Left forelimb (tissue), 1 donor: Measurements from ENCODE around the gene NR6A1.
"Not testable (repeated sequence)": the region's sequence is repeated elsewhere in the genome, so short reads cannot be mapped to it uniquely, and the experiment has no call there.

Experiments used
- DNase-seq: peaks from one replicate; pipeline ENCODE4 v3.0.0-alpha.2; 2018; ENCODE audit warnings: low spot score

The NR6A1 gene

DNA sequence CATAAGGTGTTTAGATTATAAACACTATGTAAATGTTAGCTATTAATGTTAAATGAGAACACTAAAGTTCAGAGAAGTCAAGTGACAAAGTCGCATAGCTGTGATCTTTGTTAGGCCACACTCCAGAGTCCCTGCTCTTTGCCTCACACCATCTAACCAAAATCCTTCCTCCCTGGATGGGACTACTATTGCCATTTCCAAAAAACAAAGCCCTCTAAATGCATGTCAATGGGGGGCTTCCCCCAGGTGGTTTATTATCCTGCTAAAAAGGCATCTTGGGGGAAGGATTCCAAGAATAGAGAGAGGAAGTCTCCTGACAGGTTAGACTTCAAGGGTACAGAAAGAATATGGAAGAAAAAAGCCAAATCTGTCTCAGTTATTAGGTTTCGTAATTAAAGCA, 10.4 kb downstream of the NR6A1 start:
- DNase-seq = no peak

GRCh38 chr9:124759327-124759726, 11.8 kb downstream of the NR6A1 start:
- DNase-seq = no peak

GRCh38 chr9:124758691-124759090, 12.4 kb downstream of the NR6A1 start:
- no peak for DNase-seq

DNA sequence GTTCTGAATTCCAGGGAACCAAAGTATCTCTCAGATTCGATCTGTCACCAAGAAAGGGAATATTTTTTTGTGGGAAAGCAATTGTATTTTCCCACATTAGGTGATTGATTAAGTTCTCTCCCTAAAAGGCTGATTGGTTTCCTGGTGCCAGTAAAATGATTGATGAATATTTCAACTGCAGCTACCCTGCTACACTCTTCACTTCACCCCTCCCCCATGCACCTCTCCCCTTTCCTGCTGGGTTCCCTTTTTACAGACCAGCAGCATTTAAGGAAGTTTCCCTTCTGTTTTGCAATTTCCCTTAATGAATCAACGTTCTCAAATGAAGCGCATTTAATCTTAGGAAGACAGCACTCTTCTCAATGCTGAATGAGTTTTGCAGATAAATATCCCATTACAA, 13.1 kb downstream of the NR6A1 start:
- DNase-seq = no peak

GRCh38 chr9:124757616-124758015, 13.5 kb downstream of the NR6A1 start:
- no peak for DNase-seq

DNA sequence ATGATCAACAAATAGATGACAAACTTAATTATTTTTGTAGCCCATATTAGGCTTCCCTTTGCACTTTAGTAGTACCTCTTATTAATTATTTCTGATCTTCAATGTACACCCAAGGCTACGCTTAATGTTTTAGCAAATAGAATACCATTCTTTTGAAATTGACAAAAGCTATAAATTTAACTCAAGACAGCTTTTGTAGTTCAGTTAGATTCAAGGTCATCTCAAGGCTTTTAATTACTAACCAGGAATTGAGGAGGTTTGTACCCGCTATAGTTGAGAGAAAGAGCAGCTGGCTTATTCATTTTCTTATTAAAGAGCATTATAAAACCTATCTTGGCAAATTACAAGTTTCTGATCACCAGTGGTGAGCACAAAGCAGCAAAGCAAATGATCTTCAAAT, 15.1 kb downstream of the NR6A1 start:
- no peak for DNase-seq

- DNase-seq = no peak
Measured at GRCh38 chr9:124755061-124755460, 16.1 kb downstream of the NR6A1 start.

GRCh38 chr9:124754289-124754688, 16.8 kb downstream of the NR6A1 start:
- DNase-seq = no peak

DNA sequence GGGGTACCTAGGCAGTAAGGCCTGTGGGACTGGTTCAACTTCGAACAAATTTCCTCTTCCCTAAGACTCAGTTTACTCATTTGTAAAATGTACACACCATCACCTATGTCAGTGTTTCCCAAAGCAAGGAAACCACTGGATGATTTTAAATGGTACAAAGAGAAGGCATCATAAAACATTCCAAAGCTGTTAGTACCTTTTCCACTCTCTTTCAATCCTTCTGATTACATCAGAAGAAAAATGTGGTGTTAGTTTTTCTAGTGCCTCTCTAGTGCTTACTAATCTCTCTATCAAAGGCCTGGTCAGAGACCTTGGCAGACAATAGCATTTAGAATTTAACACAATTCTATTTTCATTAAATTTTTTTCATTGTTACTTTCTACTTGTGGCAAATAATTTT, 18.1 kb downstream of the NR6A1 start:
- no peak for DNase-seq

DNA sequence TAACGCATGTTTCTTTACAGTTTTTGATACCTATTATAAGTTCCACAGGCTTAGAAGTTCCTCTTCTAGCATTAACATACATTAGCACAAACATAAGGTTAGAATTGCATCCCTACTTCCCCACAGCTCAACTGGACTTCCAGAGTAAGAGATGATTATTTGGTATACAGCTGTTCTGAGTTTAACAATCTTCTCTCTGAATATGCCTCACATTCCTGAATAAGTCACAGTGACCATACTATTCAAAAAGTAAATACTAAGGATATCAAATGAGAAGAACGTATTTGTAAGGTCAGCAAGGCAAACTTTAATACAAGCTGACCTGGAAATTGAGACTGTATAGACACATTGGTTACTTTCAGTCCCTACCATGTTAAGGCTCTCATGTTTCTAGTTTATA, 21.3 kb downstream of the NR6A1 start:
- DNase-seq = no peak

- DNase-seq = no peak
Measured at GRCh38 chr9:124749284-124749683, 21.8 kb downstream of the NR6A1 start.

- DNase-seq = no peak
Measured at GRCh38 chr9:124747065-124747464, 24.0 kb downstream of the NR6A1 start.

DNA sequence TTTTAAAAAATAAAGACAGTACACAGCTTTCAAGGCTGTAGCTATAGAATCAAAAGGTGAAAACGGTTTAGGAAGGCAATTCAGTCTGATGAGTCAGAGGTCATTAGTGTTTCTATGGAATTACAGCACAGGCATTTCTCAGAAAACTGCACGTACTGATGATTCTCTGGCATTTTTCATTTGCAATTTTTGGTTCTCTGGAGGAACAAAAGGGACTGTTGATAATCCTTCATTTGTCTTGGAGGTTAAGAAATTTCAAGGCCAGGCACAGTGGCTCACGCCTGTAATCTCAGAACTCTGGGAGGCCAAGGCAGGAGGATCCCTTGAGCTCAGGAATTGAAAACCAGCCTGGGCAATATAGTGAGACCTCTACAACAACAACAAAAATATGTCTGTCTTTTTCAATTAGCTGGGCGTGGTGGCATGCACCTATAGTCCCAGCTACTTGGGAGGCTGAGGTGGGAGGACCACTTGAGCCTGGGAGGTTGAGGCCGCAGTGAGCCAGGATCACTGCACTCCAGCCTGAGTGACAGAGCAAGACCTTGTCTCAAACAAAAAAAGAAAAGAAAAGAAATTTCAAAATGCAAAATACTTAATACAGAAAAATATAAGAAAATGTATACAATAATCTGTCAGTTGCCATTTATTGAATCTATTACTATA, 27.3 kb downstream of the NR6A1 start:
- DNase-seq = no peak

DNA sequence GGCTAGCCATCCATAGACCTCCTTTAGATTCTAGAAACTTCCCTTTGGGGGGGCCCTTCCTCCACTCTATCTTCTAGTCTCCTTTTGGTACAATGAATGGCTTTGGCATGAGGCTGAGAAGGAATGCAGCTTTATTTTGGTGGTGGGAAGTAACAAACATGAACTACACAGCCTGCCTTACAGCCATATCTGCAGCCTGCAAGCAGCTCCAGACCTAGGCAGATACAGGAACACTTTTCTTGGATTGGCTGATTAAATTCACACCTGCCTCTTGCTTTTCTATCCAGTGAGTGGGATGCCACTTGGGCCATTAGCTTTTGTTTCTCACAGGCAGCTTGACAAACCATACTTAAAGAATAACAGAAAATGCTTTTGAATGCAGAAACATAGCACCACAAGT, 28.2 kb downstream of the NR6A1 start:
- no peak for DNase-seq

- DNase-seq = no peak
Measured at GRCh38 chr9:124741662-124742061, 29.4 kb downstream of the NR6A1 start.

- DNase-seq = no peak
Measured at GRCh38 chr9:124741149-124741548, 30.0 kb downstream of the NR6A1 start.

GRCh38 chr9:124739360-124739759, 31.8 kb downstream of the NR6A1 start:
- DNase-seq = no peak

DNA sequence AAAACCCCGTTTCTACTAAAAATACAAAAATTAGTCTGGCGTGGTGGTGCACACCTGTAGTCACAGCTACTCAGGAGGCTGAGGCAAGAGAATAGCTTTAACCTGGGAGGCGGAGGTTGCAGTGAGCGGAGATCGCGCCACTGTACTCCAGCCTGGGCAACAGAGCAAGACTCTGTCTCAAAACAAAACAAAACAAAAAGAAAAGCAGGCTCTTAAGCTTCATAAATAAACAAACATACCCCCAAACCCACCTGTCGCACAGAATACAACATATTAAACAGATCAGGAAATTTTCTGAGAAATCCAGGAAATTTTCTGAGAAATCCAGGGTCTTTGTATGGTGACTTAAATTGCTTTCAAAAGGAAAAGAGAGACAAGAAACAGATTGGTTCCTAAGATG, 33.0 kb downstream of the NR6A1 start:
- DNase-seq = not testable (repeated sequence)

GRCh38 chr9:124735121-124735520, 36.0 kb downstream of the NR6A1 start:
- no peak for DNase-seq

GRCh38 chr9:124734741-124735083, 36.4 kb downstream of the NR6A1 start:
- not testable (repeated sequence) for DNase-seq

DNA sequence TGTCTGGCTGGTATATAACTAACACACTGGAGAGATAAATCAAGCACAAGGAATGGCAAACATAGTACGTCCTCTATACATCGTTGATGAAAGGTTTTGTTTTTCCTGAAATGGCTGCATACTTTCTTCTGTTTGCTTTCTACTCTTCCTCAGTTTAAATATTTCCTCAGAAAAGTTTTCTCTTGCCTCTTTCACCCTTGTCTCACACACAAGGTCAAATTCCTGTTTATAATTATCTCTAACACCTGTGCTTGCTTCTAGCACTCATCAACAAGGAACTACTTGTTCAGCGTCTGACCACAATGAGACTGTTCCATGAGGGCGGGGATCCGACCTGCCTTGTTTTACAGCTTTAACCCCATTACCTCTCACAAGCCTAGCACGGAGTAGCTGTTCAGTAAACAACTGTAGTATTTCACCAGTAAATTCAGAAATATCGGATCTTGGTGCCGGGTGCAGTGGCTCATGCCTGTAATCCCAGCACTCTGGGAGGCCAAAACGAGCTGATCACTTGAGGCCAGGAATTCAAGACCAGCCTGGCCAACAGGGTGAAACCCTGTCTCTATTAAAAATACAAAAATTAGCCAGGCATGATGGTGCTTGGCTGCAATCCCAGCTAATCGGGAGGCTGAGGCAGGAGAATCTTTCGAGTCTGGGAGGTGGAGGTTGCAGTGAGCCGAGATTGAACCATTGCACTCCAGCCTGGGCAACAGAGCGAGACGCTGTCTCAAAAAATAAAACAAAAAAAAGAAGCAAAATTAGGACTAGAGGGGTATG, 37.0 kb downstream of the NR6A1 start:
- DNase-seq = no peak

DNA sequence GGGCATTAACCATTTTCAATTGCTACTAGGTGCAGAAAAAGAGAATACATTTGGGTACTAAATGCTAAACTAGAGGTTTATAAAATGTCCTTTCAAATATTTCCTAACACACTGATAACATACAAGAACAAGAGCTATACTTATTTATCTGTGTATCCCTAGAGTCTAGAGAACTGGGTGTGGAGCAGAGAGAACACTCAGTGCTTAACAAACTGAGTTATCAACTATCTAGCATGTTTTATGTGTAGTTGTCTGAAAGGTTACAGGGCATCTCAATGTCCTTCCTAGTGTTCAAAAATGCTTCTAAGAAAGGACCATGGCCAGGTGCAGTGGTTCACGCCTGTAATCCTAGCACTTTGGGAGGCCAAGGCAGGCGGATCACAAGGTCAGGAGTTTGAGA, 40.3 kb downstream of the NR6A1 start:
- DNase-seq = no peak

DNA sequence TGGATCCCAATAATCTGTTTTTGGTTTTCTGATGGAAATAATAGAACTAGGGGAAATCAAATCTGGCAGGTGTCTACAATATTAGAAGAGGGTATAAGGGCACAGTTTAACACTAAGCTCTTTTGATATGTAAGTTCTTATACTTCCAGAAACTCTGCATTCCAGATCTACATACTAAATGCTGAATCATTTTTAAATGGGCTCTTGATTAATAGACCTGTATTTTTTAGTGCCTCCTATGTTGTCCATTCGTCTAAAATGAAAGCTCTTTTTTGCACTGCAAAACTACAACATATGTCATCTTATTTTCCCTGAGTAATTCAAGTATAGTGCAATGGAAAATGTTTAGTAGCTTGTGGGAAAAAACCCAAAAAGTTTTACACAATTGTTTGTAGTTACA, 44.2 kb downstream of the NR6A1 start:
- no peak for DNase-seq

- no peak for DNase-seq
Measured at GRCh38 chr9:124725068-124725452, 46.1 kb downstream of the NR6A1 start.
